GM19395 (cell line): ENCODE measurements around the gene PDF.

Experiments
- ATAC-seq: cut with Tn5 transposase; IDR thresholded peaks from one replicate; pipeline ENCODE4 v1.9.1; 2021; ENCODE audit warnings: mild to moderate bottlenecking, moderate library complexity; ENCODE audit not compliant: unreplicated experiment

PDF gene

DNA sequence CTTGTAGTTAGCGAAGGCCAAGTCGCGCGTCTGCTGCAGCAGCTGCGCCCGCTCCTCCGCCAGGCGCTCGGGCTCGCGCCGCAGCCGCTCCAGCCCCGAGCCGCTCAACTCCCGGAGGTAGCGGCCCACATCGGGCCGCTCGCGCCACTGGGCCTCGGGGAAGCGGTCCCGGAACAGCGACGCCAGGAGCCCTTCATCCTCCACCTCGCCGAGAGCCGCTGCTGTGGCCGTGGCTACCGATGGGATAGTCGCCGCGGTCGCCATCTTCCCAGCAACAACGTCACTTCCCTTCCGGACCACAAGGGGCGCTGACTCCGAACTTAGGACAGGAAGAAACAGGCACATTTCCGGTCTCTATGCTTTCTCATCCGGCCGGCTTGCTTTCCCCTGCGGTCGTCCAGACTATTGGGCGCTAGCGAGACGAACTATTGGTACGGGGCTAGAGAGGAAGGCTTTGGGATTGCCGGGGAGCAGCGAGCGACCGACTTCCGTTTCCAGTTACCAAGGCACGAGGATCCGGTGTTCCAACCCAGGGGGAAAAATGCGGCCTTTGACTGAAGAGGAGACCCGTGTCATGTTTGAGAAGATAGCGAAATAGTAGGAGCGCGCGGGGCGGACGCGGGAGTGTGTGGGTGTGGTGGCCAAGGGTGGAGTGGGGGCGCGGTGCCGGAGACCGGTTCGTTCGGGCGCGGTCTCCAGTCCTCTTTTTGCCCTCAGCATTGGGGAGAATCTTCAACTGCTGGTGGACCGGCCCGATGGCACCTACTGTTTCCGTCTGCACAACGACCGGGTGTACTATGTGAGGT is 9.1 kb upstream of the PDF start, which contains the start of the genes COG8 and NIP7:
Gene COG8, minus strand, starts transcription at position 276 of the 806 bp plus-strand sequence. Its CDS starts 12 bp downstream, at position 264.
Gene NIP7, plus strand, starts transcription at position 484 of the 806 bp plus-strand sequence. Its CDS starts 58 bp downstream, at position 542.
- ATAC-seq, result peak; percentile 93

GRCh38 chr16:69338557-69339288 is 8.3 kb upstream of the PDF start:
- no peak for ATAC-seq

DNA sequence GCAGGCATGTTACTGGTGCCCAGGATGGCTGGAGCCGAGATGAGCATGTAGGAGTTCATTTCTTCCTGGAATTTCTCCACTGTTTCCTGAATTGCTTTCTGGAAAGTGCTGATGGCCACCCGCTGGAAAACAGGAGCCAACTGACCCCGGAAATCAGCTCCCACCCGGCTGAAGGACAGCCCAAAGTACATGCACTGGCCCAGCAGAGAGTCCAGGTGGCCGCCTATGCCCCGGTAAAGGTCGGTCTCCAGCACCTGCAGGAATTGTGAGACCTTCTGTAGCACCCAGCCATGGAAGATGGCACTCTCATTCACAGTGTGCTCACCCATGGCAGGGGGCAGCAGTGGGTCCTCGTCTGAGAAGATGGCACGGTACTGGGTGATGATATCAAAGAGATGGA is 4.3 kb upstream of the PDF start:
- no peak for ATAC-seq

DNA sequence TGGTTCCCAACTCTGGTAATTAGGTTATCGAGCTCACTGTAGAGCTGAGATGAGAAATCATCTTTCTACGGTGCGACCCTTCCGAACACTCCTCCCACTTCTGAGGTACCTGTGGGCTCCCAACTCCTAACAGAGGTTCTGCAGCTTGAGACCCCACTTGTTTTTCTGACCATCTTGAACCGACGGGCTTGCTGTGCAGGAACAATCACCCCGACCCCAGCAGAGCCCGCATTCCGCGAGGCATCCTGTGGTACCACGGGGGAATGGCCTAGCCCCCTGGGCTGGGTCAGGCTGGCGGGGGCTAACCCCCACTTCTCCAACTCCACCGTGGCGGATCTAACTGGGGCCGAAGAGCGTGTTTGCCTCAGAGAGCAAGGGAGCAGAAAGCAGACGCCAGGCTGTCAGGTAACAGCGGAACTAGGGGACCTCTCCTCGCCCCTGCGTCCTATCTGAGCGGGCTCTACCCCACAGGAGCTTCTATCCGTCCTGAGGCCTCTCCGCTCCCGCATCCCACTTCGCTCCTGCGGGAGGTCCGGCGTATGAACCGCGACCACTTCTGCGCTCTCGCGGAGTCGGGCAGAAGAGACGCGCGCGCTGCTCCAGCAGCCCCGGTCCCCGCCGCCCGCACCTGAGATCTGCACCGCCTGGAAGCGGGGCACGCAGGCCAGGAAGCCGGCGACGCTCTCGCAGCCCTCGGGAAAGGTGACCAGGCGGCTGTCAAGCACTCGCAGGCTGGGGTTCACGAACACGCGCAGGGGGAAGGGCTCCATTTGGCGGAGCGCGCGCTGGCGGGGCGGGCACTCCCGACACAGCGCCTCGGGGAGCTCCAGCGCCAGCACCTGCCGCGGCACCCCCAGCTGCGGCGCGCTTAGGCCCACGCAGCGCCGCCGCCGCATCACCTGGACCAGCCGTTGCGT is 761 bp downstream of the PDF start:
- ATAC-seq, result peak; percentile 39

- ATAC-seq, result no peak
Measured at GRCh38 chr16:69328854-69329316, 1.5 kb downstream of the PDF start.

DNA sequence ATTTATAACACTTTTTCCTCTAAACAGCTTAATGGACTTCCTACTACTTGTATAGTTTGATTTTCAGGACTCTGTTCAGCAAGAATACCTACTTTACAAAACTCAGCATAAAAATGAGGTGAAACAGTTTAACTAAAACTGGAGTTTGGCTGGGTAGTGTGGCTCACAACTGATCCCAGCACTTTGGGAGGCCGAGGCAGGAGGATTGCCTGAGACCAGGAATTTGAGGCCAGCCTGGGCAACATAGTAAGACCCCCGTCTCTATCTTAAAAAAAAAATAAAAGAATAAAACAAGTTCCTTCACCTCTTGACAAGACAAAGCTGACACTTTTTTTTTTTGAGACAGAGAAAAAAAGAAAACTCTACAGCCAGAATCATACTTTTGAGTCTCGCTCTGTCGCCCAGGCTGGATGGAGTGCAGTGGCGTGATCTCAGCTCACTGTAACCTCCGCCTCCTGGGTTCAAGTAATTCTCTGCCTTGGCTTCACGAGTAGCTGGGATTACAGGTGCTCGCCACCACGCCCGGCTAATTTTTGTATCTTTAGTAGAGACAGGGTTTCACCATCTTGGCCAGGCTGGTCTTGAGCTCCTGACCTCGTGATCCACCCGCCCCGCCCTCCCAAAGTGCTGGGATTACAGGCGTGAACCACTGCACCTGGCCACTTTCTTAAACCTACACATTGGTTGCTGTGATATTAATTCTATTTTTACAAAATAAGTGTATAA is 2.6 kb downstream of the PDF start:
- no peak for ATAC-seq

DNA sequence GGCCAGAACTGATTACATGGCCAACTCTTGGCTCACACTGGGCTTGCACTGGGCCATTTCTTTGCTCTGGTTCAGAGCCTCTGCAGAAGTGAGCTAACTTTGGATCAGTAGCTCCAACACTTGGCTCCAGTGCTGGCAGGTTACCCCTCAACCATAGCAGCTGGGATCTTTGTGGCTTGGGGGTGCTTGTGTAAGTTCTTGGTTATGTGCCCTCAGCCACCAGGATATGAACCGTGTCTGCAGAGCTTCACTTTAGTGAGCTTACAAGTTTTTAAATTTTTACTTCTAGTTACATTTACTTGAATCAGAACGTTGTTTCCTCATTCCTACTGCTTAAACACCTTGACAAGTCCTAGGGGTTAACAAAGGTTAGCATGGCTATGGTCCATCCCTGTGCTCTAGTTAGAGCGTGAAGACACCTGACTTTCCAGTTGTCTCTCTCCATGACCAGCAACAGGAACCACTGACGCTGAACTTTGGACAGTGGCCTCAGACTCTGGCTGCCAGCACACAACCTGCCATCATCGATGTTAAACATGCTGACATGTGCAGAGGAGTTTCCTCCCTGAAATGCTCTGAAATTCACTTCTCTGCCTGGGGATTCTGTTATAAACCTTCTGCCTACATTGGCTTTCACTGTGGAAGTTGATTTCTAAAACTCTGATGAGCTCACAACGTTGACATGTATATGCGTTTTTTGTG is 4.1 kb downstream of the PDF start:
- no peak for ATAC-seq

DNA sequence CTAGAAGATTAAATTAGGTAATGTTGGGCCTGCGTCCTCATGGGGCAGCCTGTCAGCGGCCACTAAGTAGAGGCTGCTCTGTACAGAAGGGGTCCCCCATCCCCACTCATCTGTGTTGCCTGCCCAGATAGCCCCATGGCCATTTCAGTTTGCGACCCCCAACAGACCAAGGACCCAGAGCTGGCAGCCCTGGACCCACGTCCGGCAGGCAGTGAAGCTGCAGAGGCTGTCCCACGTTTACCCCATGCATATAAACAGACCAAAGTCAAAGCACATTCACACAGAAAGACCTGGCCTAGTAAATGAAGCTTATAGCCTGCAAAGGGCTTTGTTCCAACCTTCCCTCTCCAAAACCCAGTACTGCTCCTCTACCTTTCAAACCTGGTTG is 4.6 kb downstream of the PDF start:
- no peak for ATAC-seq

DNA sequence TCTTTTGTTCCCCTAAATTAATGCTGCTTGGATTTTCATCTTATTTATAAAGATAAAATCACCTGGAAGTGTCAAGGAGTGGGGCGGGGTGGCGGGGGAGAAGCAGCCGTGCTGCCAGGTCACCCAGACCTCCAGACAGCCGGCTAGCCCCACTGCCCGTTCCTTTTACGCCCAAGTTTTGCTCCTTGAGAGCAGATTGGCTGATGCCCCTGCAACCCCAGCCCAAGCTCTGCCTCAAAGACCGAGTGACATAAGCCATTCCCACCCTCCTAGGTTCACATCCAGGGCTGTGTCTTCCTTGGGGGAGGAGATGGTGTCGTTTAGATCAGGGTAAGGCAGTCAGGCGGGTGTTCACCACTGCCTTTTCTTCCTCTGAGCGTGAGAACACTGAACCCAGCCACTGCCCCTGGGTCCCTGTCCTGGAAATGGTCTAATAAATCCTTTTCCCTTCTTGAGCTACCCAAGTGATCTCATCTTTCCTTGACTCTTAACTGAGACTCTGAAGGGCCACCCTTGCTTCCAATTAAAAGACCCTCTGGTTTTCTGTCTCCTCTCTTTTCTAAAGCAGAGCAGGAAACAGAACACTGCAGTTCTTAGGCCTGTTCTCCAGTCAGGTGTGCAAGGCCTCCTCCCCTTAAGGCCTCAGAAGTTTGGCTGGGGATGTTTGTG is 5.7 kb downstream of the PDF start:
- no peak for ATAC-seq

GRCh38 chr16:69324013-69324531 is 6.3 kb downstream of the PDF start:
- ATAC-seq, result no peak

- no peak for ATAC-seq
Measured at GRCh38 chr16:69323415-69323814, 7.0 kb downstream of the PDF start.

GRCh38 chr16:69322343-69322742 is 8.0 kb downstream of the PDF start:
- no peak for ATAC-seq

DNA sequence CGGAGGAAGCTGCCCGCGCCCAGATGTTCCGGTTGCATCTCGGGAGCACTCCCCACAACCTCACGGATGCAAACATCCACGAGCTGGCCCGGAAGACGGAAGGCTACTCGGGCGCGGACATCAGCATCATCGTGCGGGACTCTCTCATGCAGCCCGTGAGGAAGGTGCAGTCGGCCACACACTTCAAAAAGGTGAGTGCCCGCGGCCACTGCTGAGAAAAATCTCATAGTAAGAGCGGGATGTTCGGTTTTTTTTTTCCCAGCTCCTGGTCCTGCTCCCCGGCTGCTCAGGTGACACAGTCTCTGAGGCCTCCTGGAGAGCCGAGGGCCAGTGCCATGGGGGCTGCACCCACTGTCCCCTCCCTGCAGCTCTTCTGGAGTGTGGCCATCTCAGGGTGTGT is 9.3 kb downstream of the PDF start:
- no peak for ATAC-seq

GRCh38 chr16:69320740-69321073 is 9.7 kb downstream of the PDF start:
- no peak for ATAC-seq

- no peak for ATAC-seq
Measured at GRCh38 chr16:69319826-69320739, 10.3 kb downstream of the PDF start.

- ATAC-seq, result no peak
Measured at GRCh38 chr16:69319381-69319780, 11.0 kb downstream of the PDF start.

DNA sequence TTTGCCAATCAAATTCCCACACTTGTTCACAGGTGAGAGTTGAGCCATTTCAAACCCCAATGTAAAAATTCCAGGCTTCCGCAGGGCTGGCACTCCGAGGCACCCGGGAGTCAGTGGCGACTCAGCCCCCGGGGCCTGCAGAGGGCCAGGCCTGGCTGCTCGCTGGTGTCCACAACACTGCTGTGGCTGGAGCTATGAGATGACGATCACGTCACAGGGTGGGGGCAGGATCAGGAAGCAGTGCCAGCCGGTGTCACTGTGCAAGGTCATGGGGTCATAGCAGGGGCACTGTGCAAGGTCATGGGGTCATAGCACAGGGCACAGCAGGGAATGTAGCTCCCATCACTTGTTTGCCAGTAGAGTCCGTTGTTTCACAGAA is 11.5 kb downstream of the PDF start:
- ATAC-seq, result no peak
